Panc1 (cell line): ENCODE measurements around the gene SIRPA. TPM values are rescaled to one million over a fixed set of nuclear protein-coding genes. Genes with fewer than 3 reads are reported as not detected.

Source experiments
- ATAC-seq: fragments of 200-7000 bp; cut with Tn5 transposase; 2 replicates; pipeline ENCODE4 v1.9.1; 2020; ENCODE audit warnings: mild to moderate bottlenecking, moderate library complexity
- BruUV-seq: library from RNA; stranded (reverse); fragments of 400-500 nt; replicated peaks from 2 replicates; lab custom pipeline; 2021; lab: Mats Ljungman, UMichigan
- CTCF ChIA-PET: fragments of 300-600 bp; sonication (Branson Sonifier 250); formaldehyde crosslinking; loops from one replicate; lab custom pipeline; 2022; ENCODE audit warnings: antibody characterized with exemption; lab: Charles Lee
- POLR2A ChIA-PET: fragments of 300-600 bp; sonication (Branson Sonifier 250); formaldehyde crosslinking; loops from one replicate; lab custom pipeline; 2022; ENCODE audit warnings: antibody characterized with exemption; lab: Charles Lee
- DNase-seq: peaks from one replicate; pipeline ENCODE4 v3.0.0-alpha.2; 2010; ENCODE audit warnings: low read depth, low spot score
- H3K27ac ChIP-seq: 2 replicates; pipeline ENCODE4 v1.5.1; 2011; ENCODE audit warnings: mild to moderate bottlenecking, low read length, inconsistent platforms
- H3K27me3 ChIP-seq: fragments of 200-500 bp; sonication (Bioruptor generic); 2 replicates; pipeline ENCODE4 v1.6.0; 2014; ENCODE audit warnings: low read length, inconsistent platforms; ENCODE audit not compliant: control insufficient read depth, insufficient read depth
- H3K36me3 ChIP-seq: fragments of 200-500 bp; sonication (Bioruptor generic); 2 replicates; pipeline ENCODE4 v1.5.1; 2014; ENCODE audit warnings: inconsistent platforms, mild to moderate bottlenecking, low read length, moderate library complexity; ENCODE audit not compliant: control insufficient read depth, insufficient read depth
- H3K4me1 ChIP-seq: 2 replicates; pipeline ENCODE4 v1.5.1; 2011; ENCODE audit warnings: inconsistent platforms, mild to moderate bottlenecking, low read length, moderate library complexity; ENCODE audit not compliant: control insufficient read depth, insufficient read depth
- H3K4me3 ChIP-seq, 2 experiments: 2 replicates each; pipeline ENCODE4 v1.5.1; 2011 to 2012; ENCODE audit warnings: low read depth in 2 of 2, low read length in 2 of 2, mild to moderate bottlenecking in 2 of 2, inconsistent platforms in 1 of 2, moderate library complexity in 1 of 2
- H3K9me3 ChIP-seq: fragments of 200-500 bp; sonication (Bioruptor generic); 2 replicates; pipeline ENCODE4 v1.5.1; 2014; ENCODE audit warnings: low read depth, mild to moderate bottlenecking, inconsistent platforms, low read length, moderate library complexity; ENCODE audit not compliant: control insufficient read depth, insufficient read depth
- CTCF ChIP-seq: fragments of 450-650 bp; IDR thresholded peaks from 2 replicates; pipeline ENCODE4 v1.5.1; 2017; ENCODE audit warnings: mild to moderate bottlenecking
- POLR2AphosphoS5 ChIP-seq: IDR thresholded peaks from 2 replicates; pipeline ENCODE4 v1.6.1; 2012; ENCODE audit warnings: mild to moderate bottlenecking, low read depth, low read length, moderate library complexity
- REST ChIP-seq, 2 experiments: IDR thresholded peaks; 2 replicates each; pipeline ENCODE4 v1.6.1; 2011 to 2012; ENCODE audit warnings: low read depth in 2 of 2, control low read depth in 1 of 2, low read length in 1 of 2, mild to moderate bottlenecking in 1 of 2, moderate library complexity in 1 of 2; ENCODE audit not compliant: insufficient read depth in 1 of 2
- SIN3A ChIP-seq: IDR thresholded peaks from 2 replicates; pipeline ENCODE4 v1.6.1; 2012; ENCODE audit warnings: low read depth, mild to moderate bottlenecking, low read length, moderate library complexity, borderline replicate concordance; ENCODE audit not compliant: insufficient read depth
- TCF7L2 ChIP-seq: IDR thresholded peaks from 2 replicates; pipeline ENCODE4 v1.6.1; 2011; ENCODE audit warnings: mild to moderate bottlenecking, low read depth, low read length, inconsistent platforms
- in situ Hi-C: cut with HindIII; loops from 2 replicates; pipeline ENCODE4 v1.10.0; 2016; ENCODE audit warnings: low sequenced_read_pairs, low pct_unique_long_range_greater_than_20kb
- intact Hi-C: fragments of 100-400 bp; cut with micrococcal nuclease; formaldehyde crosslinking; loops from one replicate; pipeline ENCODE4 v1.10.0; 2022; ENCODE audit not compliant: unreplicated experiment
- total RNA-seq: library from RNA; stranded (reverse); gene quantifications from one replicate; pipeline ENCODE4 v1.2.1, GENCODE V29; 2021; ENCODE audit not compliant: unreplicated experiment

SIRPA gene
- total RNA-seq, 1 experiment from 2014 or later = 2.4 TPM

DNA sequence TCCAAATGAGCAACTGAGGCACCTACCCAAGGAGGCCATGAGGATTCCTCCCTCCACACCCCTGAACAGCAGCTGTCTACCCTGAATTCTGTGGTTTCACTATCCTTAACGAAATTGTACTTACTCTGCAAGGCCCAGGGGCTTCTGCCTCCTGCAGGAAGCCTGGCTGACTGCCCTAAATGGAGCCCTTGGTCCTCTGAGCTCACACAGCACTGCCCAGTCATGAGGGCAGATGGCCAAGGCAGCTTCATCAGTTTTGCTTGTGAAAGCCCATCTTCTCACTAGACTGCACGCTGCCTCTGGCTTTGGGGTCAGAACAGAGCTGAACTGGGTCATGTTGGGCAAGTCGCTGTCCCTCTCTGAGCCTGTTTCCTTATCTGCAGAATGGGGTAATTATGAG, 26.4 kb upstream of the SIRPA start:
- CTCF ChIA-PET = no interaction called here
- POLR2A ChIA-PET = no interaction called here
- no peaks in the 10 kb centered on the region for H3K9me3 ChIP-seq
- BruUV-seq = no TSS peak
- H3K27me3 ChIP-seq = peaks cover 3% of the 10 kb centered on the region
- no peaks in the 10 kb centered on the region for H3K4me1 ChIP-seq
- no peak overlapping the region for H3K27ac ChIP-seq
- in situ Hi-C loops = no loop called here
- ATAC-seq (no peak), DNase-seq (no peak)
- no peak overlapping the region for H3K4me3 ChIP-seq
- no peaks in the 10 kb centered on the region for H3K36me3 ChIP-seq
- TF ChIP-seq REST (IDR thresholded peaks at IDR 0.05; ENCODE audit: insufficient read depth in 1 of 2, low read depth in 2 of 2, low read length in 1 of 2) = no peak
- no peak for TF ChIP-seq TCF7L2
- TF ChIP-seq SIN3A = no peak
- TF ChIP-seq CTCF = no peak
- no peak for TF ChIP-seq POLR2AphosphoS5
- intact Hi-C loops = no loop called here

DNA sequence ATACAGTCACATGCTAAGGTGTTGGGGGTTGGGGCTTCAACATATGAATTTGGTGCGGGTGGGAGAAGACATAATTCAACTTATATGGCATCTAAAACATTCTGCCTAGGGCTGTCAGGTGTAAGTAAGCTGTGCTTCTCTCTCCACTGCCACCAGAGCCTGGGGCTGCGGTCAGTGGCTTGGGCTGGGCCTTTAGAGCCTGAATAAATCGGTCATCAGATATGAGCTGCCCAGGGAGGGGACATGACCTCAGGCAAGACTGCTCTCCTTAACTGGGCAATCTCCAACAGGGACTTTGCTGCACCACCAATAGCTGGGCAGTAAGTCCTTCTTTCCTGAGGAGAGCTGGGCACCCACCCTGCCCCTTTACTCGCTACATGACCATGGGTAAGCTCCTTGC, 24.9 kb upstream of the SIRPA start:
- no peak for TF ChIP-seq CTCF
- no peak for TF ChIP-seq POLR2AphosphoS5
- ChIA-PET POLR2A (no interaction called here), CTCF (no interaction called here)
- no peak overlapping the region for H3K4me3 ChIP-seq
- ATAC-seq = no peak
- in situ Hi-C loops (no loop called here), intact Hi-C loops (no loop called here)
- H3K4me1 ChIP-seq = no peaks in the 10 kb centered on the region
- no peak overlapping the region for H3K27ac ChIP-seq
- no peaks in the 10 kb centered on the region for H3K9me3 ChIP-seq
- H3K27me3 ChIP-seq = peaks cover 3% of the 10 kb centered on the region
- no peak for DNase-seq
- no TSS peak for BruUV-seq
- H3K36me3 ChIP-seq = no peaks in the 10 kb centered on the region
